HPDE6-E6E7 (cell line): ENCODE data around the gene SSBP4.

Experiments used
- DNase-seq: peaks from one replicate; pipeline ENCODE4 v3.0.0; 2011; ENCODE audit warnings: missing footprints; ENCODE audit errors: extremely low spot score

Gene SSBP4

GRCh38 chr19:18433015-18433691 is 14.0 kb downstream of the SSBP4 start:
- no peak for DNase-seq

GRCh38 chr19:18433735-18434398 is 14.7 kb downstream of the SSBP4 start:
- DNase-seq: no peak

GRCh38 chr19:18434411-18435175 is 15.4 kb downstream of the SSBP4 start:
- no peak for DNase-seq

GRCh38 chr19:18435178-18435841 is 16.1 kb downstream of the SSBP4 start:
- DNase-seq: no peak

GRCh38 chr19:18435842-18436670 is 16.9 kb downstream of the SSBP4 start:
- no peak for DNase-seq

GRCh38 chr19:18436671-18437490 is 17.7 kb downstream of the SSBP4 start:
- DNase-seq: no peak

- no peak for DNase-seq
These were observed 18.5 kb downstream of the SSBP4 start, which contains the start of gene ISYNA1 for GRCh38 chr19:18437491-18438330. Gene ISYNA1, minus strand, starts transcription at chr19:18438133. Its CDS starts 154 bp downstream, at chr19:18437979.

GRCh38 chr19:18438331-18439024 is 19.3 kb downstream of the SSBP4 start:
- no peak for DNase-seq

- DNase-seq: no peak
These were observed 20.1 kb downstream of the SSBP4 start for GRCh38 chr19:18439025-18439909.

- DNase-seq: no peak
These were observed 20.7 kb downstream of the SSBP4 start for GRCh38 chr19:18439910-18440237.

- DNase-seq: no peak
These were observed 21.2 kb downstream of the SSBP4 start for GRCh38 chr19:18440415-18440877.

- no peak for DNase-seq
These were observed 22.0 kb downstream of the SSBP4 start for GRCh38 chr19:18440936-18441803.

- DNase-seq: no peak
These were observed 22.9 kb downstream of the SSBP4 start for GRCh38 chr19:18441804-18442788.

GRCh38 chr19:18442941-18443340 is 23.7 kb downstream of the SSBP4 start:
- no peak for DNase-seq

GRCh38 chr19:18443406-18443805 is 24.2 kb downstream of the SSBP4 start:
- DNase-seq: no peak

GRCh38 chr19:18443831-18444230 is 24.6 kb downstream of the SSBP4 start:
- no peak for DNase-seq
